Activated CD4-positive, CD25-positive, alpha-beta regulatory T cell treated with anti-CD3 and anti-CD28 coated beads, Interleukin-2, amount 50 U/mL, for 24 hours (primary cell): ENCODE data around the gene CXorf66.
"Not testable (repeated sequence)": the region's sequence is repeated elsewhere in the genome, so short reads cannot be mapped to it uniquely, and the experiment has no call there.

ENCODE experiments used
- ATAC-seq, 2 donors: fragments of 150-1000 bp; cut with Tn5 transposase; one replicate each; pipeline ENCODE4 v1.10.0; 2021; ENCODE audit warnings: mild to moderate bottlenecking in 1 of 2, moderate library complexity in 1 of 2

CXorf66 gene

DNA sequence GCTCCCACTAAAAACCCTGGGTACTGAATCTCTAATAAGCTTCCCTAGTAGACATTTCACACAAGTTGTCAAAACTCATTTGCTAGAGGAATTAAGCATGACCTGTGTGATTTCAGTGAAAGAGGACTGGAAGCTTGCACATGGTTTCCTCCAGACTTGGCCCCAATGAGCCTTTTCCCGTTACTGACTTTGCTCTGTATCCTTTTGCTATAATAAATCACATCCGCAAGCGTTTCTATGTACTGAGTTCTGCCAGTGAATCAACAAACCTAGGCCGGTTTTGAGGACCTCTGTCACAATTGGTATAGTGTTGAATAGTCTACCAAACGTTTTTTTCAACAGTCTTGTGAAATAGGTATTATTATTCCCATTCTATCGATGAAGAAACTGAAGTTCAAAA, 40.6 kb downstream of the CXorf66 start:
- no peak for ATAC-seq

DNA sequence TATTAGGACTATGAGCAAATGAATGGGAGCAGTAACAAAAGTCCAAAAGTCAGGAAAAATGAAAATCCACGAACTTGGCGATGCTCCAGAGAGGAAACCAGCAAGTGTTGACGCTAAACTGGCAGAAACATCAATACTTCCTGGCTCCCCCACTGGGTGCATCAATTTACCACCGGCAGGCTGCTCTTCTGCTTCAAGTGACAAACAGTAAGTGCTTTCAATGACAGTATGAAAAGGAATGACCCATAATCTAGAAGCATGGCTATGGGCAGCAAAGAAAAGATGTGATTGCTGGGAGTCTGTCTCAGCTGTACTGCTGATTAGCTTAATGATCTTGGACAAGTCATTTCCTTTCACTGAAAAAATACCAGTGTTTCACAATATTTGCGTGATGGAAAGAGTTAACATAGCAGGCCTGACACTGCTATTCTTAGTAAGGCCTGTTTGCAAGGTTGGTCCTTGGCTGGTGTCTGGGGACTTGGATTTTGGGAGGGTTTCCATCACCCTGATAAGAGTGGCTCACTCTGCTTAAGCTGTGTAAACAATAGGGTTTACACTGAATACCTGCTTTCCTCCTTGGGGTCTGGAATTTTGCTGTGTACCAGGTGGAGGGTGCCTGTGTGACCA, 41.1 kb downstream of the CXorf66 start:
- no peak for ATAC-seq

DNA sequence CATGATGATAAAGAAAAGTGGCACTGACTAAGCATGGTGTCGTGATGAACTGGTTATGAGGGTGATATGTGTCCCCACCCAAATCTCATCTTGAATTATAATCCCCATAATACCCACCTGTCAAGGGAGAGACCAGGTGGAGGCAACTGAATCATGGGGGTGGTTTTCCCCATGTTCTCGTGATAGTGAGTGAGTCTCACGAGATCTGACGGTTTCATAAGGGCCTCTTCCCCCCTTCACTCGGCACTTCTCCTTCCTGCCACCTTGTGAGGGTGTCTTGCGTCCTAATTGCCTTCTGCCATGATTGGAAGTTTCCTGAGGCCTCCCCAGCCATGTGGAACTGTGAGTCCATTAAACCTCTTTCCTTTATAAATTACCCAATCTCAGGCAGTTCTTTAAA, 44.2 kb downstream of the CXorf66 start:
- ATAC-seq = not testable (repeated sequence)

DNA sequence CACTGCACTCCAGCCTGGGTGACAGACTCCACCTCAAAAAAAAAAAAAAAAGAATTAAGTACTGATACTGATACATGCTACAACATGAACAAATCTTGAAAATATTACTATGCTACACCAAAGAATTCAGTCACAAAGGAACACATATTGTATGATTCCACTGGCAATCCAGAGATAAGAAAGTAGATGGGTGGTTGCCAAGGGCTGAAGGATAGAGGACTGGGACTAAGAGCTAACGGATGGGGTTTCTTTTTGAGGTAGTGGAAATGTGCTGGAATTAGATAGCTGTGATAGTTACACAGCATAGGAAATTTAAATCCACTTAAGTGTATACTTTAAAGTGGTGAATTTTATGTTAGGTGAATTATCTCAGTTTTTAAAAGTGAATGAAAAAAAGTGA, 45.0 kb downstream of the CXorf66 start:
- ATAC-seq = no peak

DNA sequence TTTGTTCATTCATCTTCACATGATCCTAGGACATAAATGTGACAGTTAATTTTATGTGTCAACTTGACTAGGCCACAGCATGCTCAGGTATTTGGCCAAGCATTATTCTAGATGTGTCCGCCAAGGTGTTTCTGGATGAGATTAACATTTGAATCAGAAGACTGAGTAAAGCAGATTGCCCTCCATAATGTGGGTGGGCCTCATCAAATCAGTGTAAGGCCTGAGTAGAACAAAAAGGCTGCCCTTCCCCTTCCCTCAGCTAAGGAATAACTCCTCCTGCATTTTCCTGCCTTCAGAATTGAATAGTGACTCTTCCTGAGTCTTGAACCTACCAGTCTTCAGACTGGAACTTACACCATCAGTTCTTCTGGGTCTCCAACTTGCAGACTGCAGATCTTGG, 50.9 kb downstream of the CXorf66 start:
- ATAC-seq = no peak

DNA sequence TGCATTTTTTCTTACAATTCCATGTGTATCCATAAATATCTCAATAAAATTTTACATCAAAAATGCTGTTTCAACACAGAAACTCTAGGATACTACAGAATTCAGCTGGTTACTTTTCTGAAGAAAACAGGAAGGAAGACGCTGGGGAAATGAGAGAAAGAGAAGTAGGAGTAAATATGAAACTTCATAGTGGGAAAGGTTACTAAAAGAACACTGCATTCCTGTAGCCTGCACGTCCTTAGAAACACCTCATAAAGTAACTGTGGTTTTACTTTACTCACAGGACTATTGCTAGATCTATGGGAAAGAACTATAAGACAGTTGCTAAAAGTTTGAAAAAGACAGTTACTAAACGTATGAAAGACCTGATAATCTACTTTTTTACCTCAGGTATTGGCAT, 55.6 kb downstream of the CXorf66 start:
- ATAC-seq = no peak

DNA sequence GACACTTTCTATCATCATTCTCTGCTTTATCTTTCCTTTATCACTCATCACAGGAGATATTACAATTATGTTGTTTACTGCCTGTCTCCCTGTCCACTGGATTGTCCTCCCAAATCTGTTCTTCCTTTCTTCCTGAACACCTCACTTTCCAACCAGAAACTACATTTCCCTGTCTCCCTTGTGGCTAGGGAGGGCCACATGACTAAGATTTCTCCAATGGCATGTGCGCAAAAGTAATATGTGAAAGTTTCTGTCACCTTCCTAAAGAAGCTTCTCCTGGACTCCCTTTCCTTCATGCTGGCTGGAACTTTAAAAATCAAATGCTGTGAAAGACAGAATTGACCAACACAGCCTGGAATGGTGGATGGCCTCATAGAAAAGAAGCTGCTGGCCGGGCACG, 58.2 kb downstream of the CXorf66 start:
- no peak for ATAC-seq

DNA sequence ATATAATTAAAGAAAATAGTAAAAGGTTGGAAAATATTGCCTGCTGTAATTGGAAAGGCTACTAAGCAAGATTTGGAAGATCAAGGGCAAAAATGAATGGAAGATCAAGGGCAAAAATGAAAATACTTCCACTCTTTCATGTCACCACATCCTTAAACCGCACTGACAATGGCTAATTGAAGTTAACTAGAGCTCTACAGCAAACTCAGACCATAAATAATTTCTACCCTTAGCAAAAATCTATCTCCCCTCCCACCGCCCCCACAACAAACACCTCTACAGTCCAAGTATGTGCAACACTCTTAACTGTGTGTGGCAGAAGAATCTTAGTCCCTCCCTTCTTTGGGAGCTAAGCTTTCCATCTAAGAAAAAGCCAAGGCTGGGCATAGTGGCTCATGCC, 59.6 kb downstream of the CXorf66 start:
- ATAC-seq = no peak
